DND-41 (cell line): ENCODE measurements around the gene PIK3R2.

Experiments
- ATAC-seq: fragments of 200-7000 bp; cut with Tn5 transposase; 3 replicates; pipeline ENCODE4 v1.9.1; 2021; ENCODE audit warnings: low read depth; ENCODE audit not compliant: insufficient read depth
- DNase-seq: peaks from one replicate; pipeline ENCODE4 v3.0.0-alpha.2; 2020
- H2AFZ ChIP-seq: 2 replicates; pipeline ENCODE4 v1.6.0; 2012; ENCODE audit warnings: low read depth, low read length
- H3K27ac ChIP-seq: 2 replicates; pipeline ENCODE4 v1.5.1; 2012; ENCODE audit warnings: low read length, inconsistent platforms
- H3K27me3 ChIP-seq: fragments of 200-600 bp; sonication (generic); 2 replicates; pipeline ENCODE4 v1.6.0; 2012; ENCODE audit warnings: low read length, mild to moderate bottlenecking, inconsistent platforms; ENCODE audit not compliant: insufficient read depth, poor library complexity
- H3K36me3 ChIP-seq: 2 replicates; pipeline ENCODE4 v1.5.1; 2012; ENCODE audit warnings: low read length, inconsistent platforms; ENCODE audit not compliant: insufficient read depth
- H3K4me1 ChIP-seq: 2 replicates; pipeline ENCODE4 v1.5.1; 2012; ENCODE audit warnings: mild to moderate bottlenecking, low read length; ENCODE audit not compliant: insufficient read depth
- H3K4me2 ChIP-seq: 2 replicates; pipeline ENCODE4 v1.6.0; 2012; ENCODE audit warnings: mild to moderate bottlenecking, moderate library complexity, low read length, inconsistent platforms; ENCODE audit not compliant: insufficient read depth
- H3K4me3 ChIP-seq, 2 experiments: fragments of 200-600 bp in 1 of 2; shearing (Covaris generic) in 1 of 2; 2 replicates each; pipeline ENCODE4 v1.5.1; 2012 to 2016; ENCODE audit warnings: inconsistent platforms in 2 of 2, low read length in 2 of 2, mild to moderate bottlenecking in 2 of 2, low read depth in 1 of 2, moderate library complexity in 1 of 2
- H3K79me2 ChIP-seq: 2 replicates; pipeline ENCODE4 v1.6.0; 2012; ENCODE audit warnings: low read length, inconsistent platforms; ENCODE audit not compliant: insufficient read depth
- H3K9ac ChIP-seq: 2 replicates; pipeline ENCODE4 v1.6.0; 2012; ENCODE audit warnings: low read depth, mild to moderate bottlenecking, inconsistent platforms, low read length, moderate library complexity
- H3K9me3 ChIP-seq: 2 replicates; pipeline ENCODE4 v1.5.1; 2012; ENCODE audit warnings: low read length, moderate library complexity, mild to moderate bottlenecking, inconsistent platforms; ENCODE audit not compliant: insufficient read depth, severe bottlenecking
- H4K20me1 ChIP-seq: 2 replicates; pipeline ENCODE4 v1.6.0; 2012; ENCODE audit warnings: low read length; ENCODE audit not compliant: insufficient read depth
- EZH2 ChIP-seq: IDR thresholded peaks from 3 replicates; pipeline ENCODE4 v1.6.1; 2012; ENCODE audit warnings: borderline replicate concordance, low read depth, mild to moderate bottlenecking, moderate library complexity, low read length, inconsistent platforms; ENCODE audit not compliant: severe bottlenecking
- TF ChIP-seq, protein P1 (sequence below): IDR thresholded peaks from 2 replicates; pipeline ENCODE4 v1.5.1; 2012; ENCODE audit warnings: borderline replicate concordance, low read length, moderate library complexity, mild to moderate bottlenecking; ENCODE audit not compliant: poor library complexity, severe bottlenecking; ENCODE audit errors: extremely low read depth

The PIK3R2 gene

DNA sequence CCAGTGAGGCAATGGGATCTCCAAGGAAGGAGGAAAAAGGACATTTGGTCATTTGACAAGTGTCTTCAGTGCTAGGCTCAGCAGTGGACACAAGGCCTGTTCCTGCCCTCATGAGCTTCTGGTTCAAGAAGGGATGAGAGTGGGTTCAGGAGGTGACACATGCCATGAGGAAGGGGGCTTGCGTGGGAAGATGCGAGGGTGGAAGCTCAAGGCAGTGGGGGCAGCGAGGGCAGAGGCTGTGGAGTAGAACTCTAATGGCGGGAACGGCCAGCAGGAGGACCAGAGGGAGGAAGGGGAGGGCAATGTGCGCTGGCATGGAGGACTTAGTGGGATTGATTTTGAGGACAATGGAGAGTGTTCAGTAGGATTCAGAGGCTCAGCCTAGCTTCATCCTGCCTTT is 3.3 kb downstream of the PIK3R2 start:
- H3K36me3 ChIP-seq, result peaks cover 34% of the 10 kb centered on the region
- TF ChIP-seq, protein P1, sequence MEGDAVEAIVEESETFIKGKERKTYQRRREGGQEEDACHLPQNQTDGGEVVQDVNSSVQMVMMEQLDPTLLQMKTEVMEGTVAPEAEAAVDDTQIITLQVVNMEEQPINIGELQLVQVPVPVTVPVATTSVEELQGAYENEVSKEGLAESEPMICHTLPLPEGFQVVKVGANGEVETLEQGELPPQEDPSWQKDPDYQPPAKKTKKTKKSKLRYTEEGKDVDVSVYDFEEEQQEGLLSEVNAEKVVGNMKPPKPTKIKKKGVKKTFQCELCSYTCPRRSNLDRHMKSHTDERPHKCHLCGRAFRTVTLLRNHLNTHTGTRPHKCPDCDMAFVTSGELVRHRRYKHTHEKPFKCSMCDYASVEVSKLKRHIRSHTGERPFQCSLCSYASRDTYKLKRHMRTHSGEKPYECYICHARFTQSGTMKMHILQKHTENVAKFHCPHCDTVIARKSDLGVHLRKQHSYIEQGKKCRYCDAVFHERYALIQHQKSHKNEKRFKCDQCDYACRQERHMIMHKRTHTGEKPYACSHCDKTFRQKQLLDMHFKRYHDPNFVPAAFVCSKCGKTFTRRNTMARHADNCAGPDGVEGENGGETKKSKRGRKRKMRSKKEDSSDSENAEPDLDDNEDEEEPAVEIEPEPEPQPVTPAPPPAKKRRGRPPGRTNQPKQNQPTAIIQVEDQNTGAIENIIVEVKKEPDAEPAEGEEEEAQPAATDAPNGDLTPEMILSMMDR, result no peak
- no peak for TF ChIP-seq EZH2
- no peak overlapping the region for H3K9ac ChIP-seq
- H3K27me3 ChIP-seq, result no peaks in the 10 kb centered on the region
- H3K4me1 ChIP-seq, result peaks cover 40% of the 10 kb centered on the region
- H2AFZ ChIP-seq, result no peak overlapping the region
- ATAC-seq, result no peak
- 0 out of 2 replicates have a peak overlapping the region, but pooled peaks have one; percentile 1 for H3K4me2 ChIP-seq
- no peak for DNase-seq
- no peak overlapping the region for H3K27ac ChIP-seq
- H3K4me3 ChIP-seq, result no peak overlapping the region
- peaks cover 22% of the 10 kb centered on the region for H3K79me2 ChIP-seq
- peaks cover 32% of the 10 kb centered on the region for H4K20me1 ChIP-seq
- H3K9me3 ChIP-seq, result no peaks in the 10 kb centered on the region

DNA sequence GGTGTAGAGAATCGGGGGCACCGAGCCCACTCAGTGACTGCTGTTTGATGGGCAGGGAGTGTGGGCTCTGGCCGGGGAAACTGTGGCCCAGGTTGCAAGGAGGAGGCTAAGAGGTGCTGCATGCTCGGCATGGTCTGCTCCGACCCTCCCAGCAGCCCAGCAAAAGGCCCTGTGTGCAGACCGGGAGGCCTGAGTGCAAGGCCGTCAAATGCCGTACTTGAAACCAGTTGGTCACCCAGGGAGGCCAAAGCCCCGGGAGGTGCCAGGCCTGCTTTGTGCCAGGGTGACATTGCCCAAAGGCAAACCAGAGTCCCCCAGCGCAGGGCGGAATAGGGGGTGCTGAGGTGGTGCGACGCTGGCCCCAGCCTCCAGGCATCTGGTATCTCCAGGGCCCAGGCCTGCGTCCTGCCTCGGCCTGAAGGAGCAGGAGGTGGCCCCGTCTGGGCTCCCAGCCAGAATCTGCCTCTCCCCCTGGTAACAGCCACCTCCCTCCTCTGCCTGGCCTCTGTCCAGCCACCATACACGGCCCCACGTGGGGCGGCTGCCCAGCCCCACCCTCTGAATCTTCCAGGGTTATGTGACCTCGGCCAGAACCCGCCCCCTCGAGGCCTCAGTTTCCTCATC is 4.0 kb downstream of the PIK3R2 start:
- no peak for DNase-seq
- ATAC-seq, result no peak
- H3K27ac ChIP-seq, result no peak overlapping the region

DNA sequence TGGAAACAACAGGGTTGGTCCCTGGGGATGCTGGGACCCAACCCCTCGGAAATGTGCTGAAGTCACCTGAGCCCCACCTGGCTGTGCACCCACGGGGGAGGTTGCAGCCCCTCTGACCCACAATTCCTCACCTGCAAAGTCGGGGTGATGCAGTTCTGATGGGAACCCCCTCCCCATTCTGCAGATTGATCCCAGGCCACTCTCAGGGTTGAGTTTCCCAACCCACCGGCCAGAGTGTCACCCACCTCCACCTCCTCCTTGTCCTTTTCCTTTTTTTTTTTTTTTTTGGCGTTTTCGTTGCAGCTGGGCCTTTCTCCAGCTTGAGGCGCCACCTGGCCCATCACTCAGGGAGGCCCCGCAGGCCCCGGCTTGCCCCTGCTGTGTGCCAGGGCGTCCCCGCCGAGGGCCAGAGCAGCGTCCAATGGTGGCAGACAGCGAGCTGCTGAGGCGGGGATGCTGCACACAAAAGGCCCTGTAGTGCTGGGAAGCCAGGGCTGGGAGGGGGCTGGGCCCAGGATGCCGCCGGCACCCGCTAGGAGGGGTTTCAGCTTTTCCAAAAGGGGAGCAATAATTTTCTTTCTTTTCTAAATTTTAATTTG is 4.6 kb downstream of the PIK3R2 start:
- no peak overlapping the region for H3K4me2 ChIP-seq
- no peak overlapping the region for H2AFZ ChIP-seq
- no peak for DNase-seq
- H3K36me3 ChIP-seq, result peaks cover 45% of the 10 kb centered on the region
- ATAC-seq, result no peak
- no peaks in the 10 kb centered on the region for H3K27me3 ChIP-seq
- H3K9me3 ChIP-seq, result no peaks in the 10 kb centered on the region
- TF ChIP-seq, protein P1, result no peak
- TF ChIP-seq EZH2, result no peak
- H3K4me1 ChIP-seq, result peaks cover 36% of the 10 kb centered on the region
- peaks cover 22% of the 10 kb centered on the region for H3K79me2 ChIP-seq
- no peak overlapping the region for H3K4me3 ChIP-seq
- no peak overlapping the region for H3K9ac ChIP-seq
- peaks cover 41% of the 10 kb centered on the region for H4K20me1 ChIP-seq
- no peak overlapping the region for H3K27ac ChIP-seq

More for the DNA sequence above, 4.0 kb downstream of the PIK3R2 start:
- no peak overlapping the region; the same call in 1 of the 2 replicates for H3K4me2 ChIP-seq
- H3K4me3 ChIP-seq, result no peak overlapping the region
- peaks cover 39% of the 10 kb centered on the region for H3K4me1 ChIP-seq
- H3K9me3 ChIP-seq, result no peaks in the 10 kb centered on the region
- no peaks in the 10 kb centered on the region for H3K27me3 ChIP-seq
- peaks cover 22% of the 10 kb centered on the region for H3K79me2 ChIP-seq
- peaks cover 39% of the 10 kb centered on the region for H3K36me3 ChIP-seq
- TF ChIP-seq EZH2, result no peak
- TF ChIP-seq, protein P1, result no peak
- no peak overlapping the region for H3K9ac ChIP-seq
- H4K20me1 ChIP-seq, result peaks cover 38% of the 10 kb centered on the region
- no peak overlapping the region for H2AFZ ChIP-seq
